ENCODE measurements around the gene TBCE. TPM values are rescaled to one million over a fixed set of nuclear protein-coding genes. Genes with fewer than 3 reads are reported as not detected.

TBCE gene
- total and polyA plus RNA-seq, 8 donors, result 19.6 to 65.8 (median 50.1) TPM

- TF ChIP-seq CTCF (IDR thresholded peaks at IDR 0.05), result peak; percentile 70 to 88
- H3K9me3 ChIP-seq, result no peaks in the 10 kb centered on the region
- H3K4me1 ChIP-seq, result no peaks in the 10 kb centered on the region
- no peak overlapping the region for H3K27ac ChIP-seq
- no peak overlapping the region for H3K4me3 ChIP-seq
- DNase-seq, result peak in 2 of 4 donors; percentile 71 to 85
- intact Hi-C loops (cut with DNase I), result loop anchor here in 1 of 2 donors (10.0 kb wide), 2 partner anchors 162 to 322 kb away; no protein-coding TSS in a partner anchor
- H3K36me3 ChIP-seq, result peaks cover 0 to 28% of the 10 kb centered on the region in 2 donors
- H3K27me3 ChIP-seq, result no peaks in the 10 kb centered on the region
- ATAC-seq, result peak; percentile 89
These were observed 50.0 kb downstream of the TBCE start for GRCh38 chr1:235417086-235417697.

- ATAC-seq (no peak), DNase-seq (no peak)
- no peak for TF ChIP-seq CTCF (IDR thresholded peaks at IDR 0.05)
- Histone ChIP-seq H3K27me3 (no peaks in the 10 kb centered on the region), H3K36me3 (peaks cover 0 to 17% of the 10 kb centered on the region in 2 donors), H3K27ac (no peak overlapping the region), H3K4me1 (no peaks in the 10 kb centered on the region), H3K4me3 (no peak overlapping the region), H3K9me3 (no peaks in the 10 kb centered on the region)
- intact Hi-C loops (cut with DNase I), result no loop called here
These were observed 54.5 kb downstream of the TBCE start for GRCh38 chr1:235421751-235422150.

- TF ChIP-seq CTCF (IDR thresholded peaks at IDR 0.05), result no peak
- H3K27ac ChIP-seq, result no peak overlapping the region
- no peak for ATAC-seq
- no peaks in the 10 kb centered on the region for H3K4me1 ChIP-seq
- intact Hi-C loops (cut with DNase I), result no loop called here
- H3K27me3 ChIP-seq, result no peaks in the 10 kb centered on the region
- no peak for DNase-seq
- no peak overlapping the region for H3K4me3 ChIP-seq
- no peaks in the 10 kb centered on the region for H3K9me3 ChIP-seq
- peaks cover 0 to 29% of the 10 kb centered on the region in 2 donors for H3K36me3 ChIP-seq
These were observed 56.0 kb downstream of the TBCE start for GRCh38 chr1:235423214-235423652.

- intact Hi-C loops (cut with DNase I), result no loop called here
- TF ChIP-seq CTCF (IDR thresholded peaks at IDR 0.05), result no peak
These were observed 56.9 kb downstream of the TBCE start for GRCh38 chr1:235424092-235424491.

GRCh38 chr1:235425357-235425756, 58.1 kb downstream of the TBCE start:
- Histone ChIP-seq H3K9me3 (no peaks in the 10 kb centered on the region), H3K4me1 (no peaks in the 10 kb centered on the region), H3K4me3 (no peak overlapping the region), H3K27ac (no peak overlapping the region), H3K36me3 (peaks cover 0 to 19% of the 10 kb centered on the region in 2 donors), H3K27me3 (no peaks in the 10 kb centered on the region)
- no peak for TF ChIP-seq CTCF (IDR thresholded peaks at IDR 0.05)
- intact Hi-C loops (cut with DNase I), result no loop called here
- ATAC-seq (no peak), DNase-seq (no peak)

More at GRCh38 chr1:235424092-235424491, 56.9 kb downstream of the TBCE start:
- Histone ChIP-seq H3K4me1 (no peaks in the 10 kb centered on the region), H3K36me3 (peaks cover 0 to 29% of the 10 kb centered on the region in 2 donors), H3K27me3 (no peaks in the 10 kb centered on the region), H3K9me3 (no peaks in the 10 kb centered on the region), H3K27ac (no peak overlapping the region), H3K4me3 (no peak overlapping the region)
- no peak for DNase-seq
- no peak for ATAC-seq
